CD14-positive monocyte (primary cell): ENCODE data around the gene PSMD3. TPM values are rescaled to one million over a fixed set of nuclear protein-coding genes. Genes with fewer than 3 reads are reported as not detected.
A peak's percentile ranks its signal among the peaks of the same experiment; 100 is the strongest.

Experiments
- DNase-seq, 3 donors: peaks; one replicate each; pipeline ENCODE4 v3.0.0-alpha.2; 2011 to 2022
- H2AFZ ChIP-seq: 2 replicates; pipeline ENCODE4 v1.6.0; 2012; ENCODE audit warnings: mild to moderate bottlenecking, low read depth, low read length, inconsistent platforms; ENCODE audit not compliant: insufficient read depth, poor library complexity, severe bottlenecking
- H3K27ac ChIP-seq, 2 donors: 1 replicate in 1 of 2; 2 replicates in 1 of 2; pipeline ENCODE4 v1.5.1; 2012 to 2013; ENCODE audit warnings: low read length in 2 of 2, control low read depth in 1 of 2, inconsistent platforms in 1 of 2, low read depth in 1 of 2, mild to moderate bottlenecking in 1 of 2
- H3K27me3 ChIP-seq, 2 donors: one replicate each; pipeline versions ENCODE4 v1.6.0 to v1.6.1; 2011 to 2013; ENCODE audit warnings: low read length in 2 of 2; ENCODE audit not compliant: control insufficient read depth in 2 of 2, insufficient read depth in 2 of 2
- H3K36me3 ChIP-seq, 2 donors: replicated peaks in 1 of 2; 1 replicate in 1 of 2; 2 replicates in 1 of 2; pipeline versions ENCODE4 v1.5.1 to v1.6.1; 2012 to 2013; ENCODE audit warnings: low read length in 2 of 2, control low read depth in 1 of 2, inconsistent platforms in 1 of 2, mild to moderate bottlenecking in 1 of 2; ENCODE audit not compliant: insufficient read depth in 2 of 2, control insufficient read depth in 1 of 2
- H3K4me1 ChIP-seq, 2 donors: 1 replicate in 1 of 2; 2 replicates in 1 of 2; pipeline versions ENCODE4 v1.5.1 to v1.6.1; 2012 to 2013; ENCODE audit warnings: low read length in 2 of 2, control low read depth in 1 of 2, inconsistent platforms in 1 of 2, mild to moderate bottlenecking in 1 of 2, moderate library complexity in 1 of 2; ENCODE audit not compliant: insufficient read depth in 2 of 2, control insufficient read depth in 1 of 2
- H3K4me2 ChIP-seq: replicated peaks from 2 replicates; pipeline ENCODE3; 2012; ENCODE audit warnings: low read length, moderate library complexity, mild to moderate bottlenecking; ENCODE audit not compliant: poor library complexity, severe bottlenecking; ENCODE audit errors: extremely low read depth
- H3K4me3 ChIP-seq, 3 experiments: fragments of 200-600 bp in 1 of 3; sonication (generic) in 1 of 3; replicated peaks in 1 of 3; 1 replicate in 2 of 3; 2 replicates in 1 of 3; pipeline ENCODE4 v1.5.1; 2011 to 2013; ENCODE audit warnings: low read length in 3 of 3, mild to moderate bottlenecking in 3 of 3, control low read depth in 2 of 3, low read depth in 2 of 3, inconsistent platforms in 1 of 3, moderate library complexity in 1 of 3
- H3K79me2 ChIP-seq: 2 replicates; pipeline ENCODE4 v1.6.0; 2012; ENCODE audit warnings: mild to moderate bottlenecking, control low read depth, inconsistent platforms, low read length, moderate library complexity; ENCODE audit not compliant: insufficient read depth
- H3K9ac ChIP-seq: 2 replicates; pipeline ENCODE4 v1.6.0; 2017; ENCODE audit warnings: low read length, mild to moderate bottlenecking; ENCODE audit not compliant: insufficient read depth, poor library complexity, severe bottlenecking
- H3K9me3 ChIP-seq, 2 donors: replicated peaks in 1 of 2; 1 replicate in 1 of 2; 2 replicates in 1 of 2; pipeline versions ENCODE4 v1.5.1 to v1.6.1; 2012 to 2013; ENCODE audit warnings: low read length in 2 of 2, control low read depth in 1 of 2; ENCODE audit not compliant: control insufficient read depth in 1 of 2, insufficient read depth in 1 of 2
- H4K20me1 ChIP-seq: 2 replicates; pipeline ENCODE4 v1.6.0; 2012; ENCODE audit warnings: mild to moderate bottlenecking, low read length, control low read depth, moderate library complexity; ENCODE audit not compliant: insufficient read depth
- H3K27ac Mint-ChIP-seq, 7 donors: one replicate each; pipeline ENCODE4 v1.8.0; 2020; ENCODE audit warnings: mild to moderate bottlenecking in 7 of 7, mixed read lengths in 7 of 7, moderate library complexity in 6 of 7, inconsistent platforms in 2 of 7
- H3K27me3 Mint-ChIP-seq, 3 donors: one replicate each; pipeline ENCODE4 v1.8.0; 2021 to 2022; ENCODE audit warnings: low read depth in 3 of 3, mild to moderate bottlenecking in 3 of 3, mixed read lengths in 3 of 3, moderate library complexity in 3 of 3, inconsistent platforms in 1 of 3
- H3K36me3 Mint-ChIP-seq, 2 donors: one replicate each; pipeline ENCODE4 v1.8.0; 2020; ENCODE audit warnings: mixed read lengths in 2 of 2, inconsistent platforms in 1 of 2, mild to moderate bottlenecking in 1 of 2
- H3K4me1 Mint-ChIP-seq: one replicate; pipeline ENCODE4 v1.8.0; 2020; ENCODE audit warnings: mild to moderate bottlenecking, mixed read lengths
- H3K4me3 Mint-ChIP-seq, 2 donors: one replicate each; pipeline ENCODE4 v1.8.0; 2020; ENCODE audit warnings: mild to moderate bottlenecking in 2 of 2, mixed read lengths in 2 of 2, moderate library complexity in 1 of 2
- H3K9me3 Mint-ChIP-seq, 7 donors: one replicate each; pipeline ENCODE4 v1.8.0; 2020 to 2022; ENCODE audit warnings: mixed read lengths in 7 of 7, mild to moderate bottlenecking in 6 of 7, moderate library complexity in 6 of 7, inconsistent platforms in 2 of 7
- WGBS: methylation state at CpG from one replicate; pipeline ENCODE4 v1.1.5; 2013; ENCODE audit warnings: missing lambda C conversion rate; ENCODE audit not compliant: insufficient coverage; 5-methylcytosine and 5-hydroxymethylcytosine counted together
- intact Hi-C, 2 donors: fragments of 100-400 bp; cut with micrococcal nuclease; formaldehyde crosslinking; loops; one replicate each; pipeline versions ENCODE4 v1.15.0 to v1.15.1; 2023
- polyA plus RNA-seq, 3 donors: library from polyadenylated mRNA; depleted of rRNA in 1 of 3; unstranded in 2 of 3; stranded (reverse) in 1 of 3; fragments of 300-500 nt in 2 of 3; fragments of >200 nt in 1 of 3; fragmentation: Illumina TruSeq in 2 of 3; gene quantifications; 1 replicate in 2 of 3; 2 replicates in 1 of 3; pipeline ENCODE4 v1.2.3, GENCODE V29; 2012 to 2021
- TF ChIP-seq, protein P1 (sequence below): fragments of 200-600 bp; IDR thresholded peaks from one replicate; pipeline ENCODE4 v1.8.0; 2022; ENCODE audit warnings: antibody characterized with exemption, mild to moderate bottlenecking

PSMD3 gene
- polyA plus RNA-seq, 3 donors, result 48.4 to 63.2 (median 48.8) TPM

DNA sequence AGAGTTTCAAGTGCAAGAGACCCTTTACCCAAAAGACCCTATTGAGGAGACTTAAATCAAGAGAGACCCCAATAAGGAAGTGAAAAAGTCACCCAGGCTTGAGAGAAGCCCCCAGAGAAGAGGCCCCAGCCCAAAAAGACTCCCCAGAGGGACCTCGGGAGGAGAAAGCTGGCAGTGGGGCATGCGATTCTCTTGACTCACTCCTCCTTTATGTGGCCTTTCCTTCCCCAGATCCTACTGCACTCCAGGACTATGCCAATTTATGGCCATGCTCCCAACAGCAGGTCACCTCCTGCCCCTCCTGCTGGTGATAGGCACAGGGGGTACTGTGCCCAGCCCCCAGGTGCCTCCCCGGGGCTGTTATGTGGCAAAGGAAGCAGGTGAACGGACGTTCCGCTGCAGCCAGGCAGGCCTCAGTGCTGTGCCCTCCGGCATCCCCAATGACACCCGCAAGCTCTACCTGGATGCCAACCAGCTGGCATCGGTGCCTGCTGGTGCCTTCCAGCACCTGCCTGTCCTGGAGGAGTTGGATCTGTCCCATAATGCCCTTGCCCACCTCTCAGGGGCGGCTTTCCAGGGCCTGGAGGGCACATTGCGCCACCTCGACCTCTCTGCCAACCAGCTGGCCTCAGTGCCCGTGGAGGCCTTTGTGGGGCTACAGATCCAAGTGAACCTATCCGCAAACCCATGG lies 36.8 kb upstream of the PSMD3 start:
- H3K9ac ChIP-seq, result no peak overlapping the region
- no peaks in the 10 kb centered on the region for H3K79me2 ChIP-seq
- Mint-ChIP-seq H3K9me3 (peaks cover 0 to 1% (median 0%) of the 10 kb centered on the region in 7 donors), H3K4me3 (no peak overlapping the region), H3K4me1 (peaks cover 3% of the 10 kb centered on the region), H3K36me3 (no peaks in the 10 kb centered on the region), H3K27ac (peak overlapping the region in 2 of 7 donors; percentile 38 to 51), H3K27me3 (peaks cover 3 to 8% (median 6%) of the 10 kb centered on the region in 3 donors)
- H3K9me3 ChIP-seq, result no peaks in the 10 kb centered on the region
- no peaks in the 10 kb centered on the region for H3K36me3 ChIP-seq
- no peak overlapping the region for H2AFZ ChIP-seq
- H3K4me3 ChIP-seq, result no peak overlapping the region
- TF ChIP-seq, protein P1, sequence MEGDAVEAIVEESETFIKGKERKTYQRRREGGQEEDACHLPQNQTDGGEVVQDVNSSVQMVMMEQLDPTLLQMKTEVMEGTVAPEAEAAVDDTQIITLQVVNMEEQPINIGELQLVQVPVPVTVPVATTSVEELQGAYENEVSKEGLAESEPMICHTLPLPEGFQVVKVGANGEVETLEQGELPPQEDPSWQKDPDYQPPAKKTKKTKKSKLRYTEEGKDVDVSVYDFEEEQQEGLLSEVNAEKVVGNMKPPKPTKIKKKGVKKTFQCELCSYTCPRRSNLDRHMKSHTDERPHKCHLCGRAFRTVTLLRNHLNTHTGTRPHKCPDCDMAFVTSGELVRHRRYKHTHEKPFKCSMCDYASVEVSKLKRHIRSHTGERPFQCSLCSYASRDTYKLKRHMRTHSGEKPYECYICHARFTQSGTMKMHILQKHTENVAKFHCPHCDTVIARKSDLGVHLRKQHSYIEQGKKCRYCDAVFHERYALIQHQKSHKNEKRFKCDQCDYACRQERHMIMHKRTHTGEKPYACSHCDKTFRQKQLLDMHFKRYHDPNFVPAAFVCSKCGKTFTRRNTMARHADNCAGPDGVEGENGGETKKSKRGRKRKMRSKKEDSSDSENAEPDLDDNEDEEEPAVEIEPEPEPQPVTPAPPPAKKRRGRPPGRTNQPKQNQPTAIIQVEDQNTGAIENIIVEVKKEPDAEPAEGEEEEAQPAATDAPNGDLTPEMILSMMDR, result no peak
- H3K27me3 ChIP-seq, result no peaks in the 10 kb centered on the region
- DNase-seq, result no peak
- no peaks in the 10 kb centered on the region for H3K4me1 ChIP-seq
- intact Hi-C loops, result no loop called here
- no peaks in the 10 kb centered on the region for H4K20me1 ChIP-seq
- H3K27ac ChIP-seq, result no peak overlapping the region
- no peak overlapping the region for H3K4me2 ChIP-seq
- 93% methylated on average over 13 of the region's 14 CpGs for WGBS

DNA sequence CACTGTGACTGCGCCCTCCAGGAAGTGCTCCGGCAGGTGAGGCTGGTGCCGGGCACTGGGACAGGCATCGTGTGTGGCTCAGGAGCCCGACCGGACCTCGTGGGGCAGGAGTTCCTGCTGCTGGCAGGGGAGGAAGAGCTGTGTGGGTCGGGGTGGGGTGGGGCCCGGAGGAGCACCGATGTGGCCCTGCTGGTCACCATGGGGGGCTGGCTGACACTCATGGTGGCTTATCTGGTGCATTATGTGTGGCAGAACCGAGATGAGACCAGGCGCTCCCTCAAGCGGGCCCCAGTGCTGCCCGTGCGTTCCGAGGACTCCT lies 36.3 kb upstream of the PSMD3 start:
- H3K27ac Mint-ChIP-seq, result peak overlapping the region in 1 of 7 donors; percentile 38
- peaks cover 0 to 1% (median 0%) of the 10 kb centered on the region in 7 donors for H3K9me3 Mint-ChIP-seq
- no peaks in the 10 kb centered on the region for H3K36me3 ChIP-seq
- peaks cover 5% of the 10 kb centered on the region for H3K4me1 Mint-ChIP-seq
- H4K20me1 ChIP-seq, result no peaks in the 10 kb centered on the region
- H3K27ac ChIP-seq, result no peak overlapping the region
- no peaks in the 10 kb centered on the region for H3K27me3 ChIP-seq
- H3K4me3 Mint-ChIP-seq, result no peak overlapping the region
- H3K9ac ChIP-seq, result no peak overlapping the region
- peaks cover 3 to 6% (median 6%) of the 10 kb centered on the region in 3 donors for H3K27me3 Mint-ChIP-seq
- H3K79me2 ChIP-seq, result no peaks in the 10 kb centered on the region
- H3K4me3 ChIP-seq, result no peak overlapping the region
- no peaks in the 10 kb centered on the region for H3K4me1 ChIP-seq
- H3K4me2 ChIP-seq, result no peak overlapping the region
- 93% methylated on average over 16 of the region's 16 CpGs for WGBS
- no peaks in the 10 kb centered on the region for H3K36me3 Mint-ChIP-seq
- no peak for DNase-seq
- intact Hi-C loops, result no loop called here
- no peak overlapping the region for H2AFZ ChIP-seq
- no peaks in the 10 kb centered on the region for H3K9me3 ChIP-seq
- TF ChIP-seq, protein P1, result no peak
